SK-N-MC (cell line): ENCODE results near the gene NR1H4.

Source experiments
- EZH2 ChIP-seq: fragments of 200-600 bp; sonication (generic); IDR thresholded peaks from one replicate; pipeline ENCODE4 v1.6.1; 2017; ENCODE audit warnings: antibody characterized with exemption
- FOXP2 ChIP-seq: optimal IDR thresholded peaks from 2 replicates; pipeline ENCODE3; 2011; ENCODE audit warnings: mild to moderate bottlenecking, moderate library complexity; ENCODE audit not compliant: insufficient read depth; ENCODE audit errors: extremely low read length, control extremely low read depth
- POLR2AphosphoS5 ChIP-seq: IDR thresholded peaks from 2 replicates; pipeline ENCODE4 v1.6.1; 2012; ENCODE audit warnings: mild to moderate bottlenecking, low read depth, low read length, borderline replicate concordance

DNA sequence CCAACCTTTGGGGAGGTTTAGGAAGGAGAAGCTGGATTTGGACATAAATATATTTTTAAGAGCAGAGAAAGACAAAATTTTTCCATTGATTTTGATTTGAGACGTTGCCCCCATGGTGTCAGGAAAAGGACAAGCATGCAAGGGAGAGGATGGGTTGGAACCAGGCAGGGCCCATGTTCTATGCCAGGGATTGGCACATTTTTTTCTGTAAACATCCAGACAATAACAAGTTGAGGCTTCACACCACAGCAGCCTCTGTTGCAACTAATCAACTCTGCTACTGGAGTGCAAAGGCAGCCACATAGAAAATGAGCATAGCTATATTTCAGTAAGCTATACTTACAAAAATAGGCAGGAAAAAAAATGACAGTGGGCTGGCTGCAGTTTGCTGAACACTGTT lies 44.7 kb downstream of the NR1H4 start:
- no peak for TF ChIP-seq POLR2AphosphoS5
- no peak for TF ChIP-seq EZH2
- no peak for TF ChIP-seq FOXP2
